Esophagus (tissue), 2 donors: ENCODE results near the gene LCN12. TPM values are rescaled to one million over a fixed set of nuclear protein-coding genes. Genes with fewer than 3 reads are reported as not detected.

Source experiments
- H3K27ac ChIP-seq, 2 donors: one replicate each; pipeline ENCODE4 v1.5.1; 2013; ENCODE audit warnings: low read depth in 2 of 2, mild to moderate bottlenecking in 2 of 2, inconsistent platforms in 1 of 2, low read length in 1 of 2, moderate library complexity in 1 of 2
- H3K27me3 ChIP-seq, 2 donors: one replicate each; pipeline ENCODE4 v1.6.1; 2013; ENCODE audit warnings: low read length in 2 of 2, control low read depth in 1 of 2, mild to moderate bottlenecking in 1 of 2; ENCODE audit not compliant: insufficient read depth in 2 of 2, control insufficient read depth in 1 of 2
- H3K36me3 ChIP-seq, 2 donors: one replicate each; pipeline ENCODE4 v1.6.1; 2013; ENCODE audit warnings: low read length in 1 of 2; ENCODE audit not compliant: control insufficient read depth in 2 of 2, insufficient read depth in 2 of 2
- H3K4me1 ChIP-seq, 2 donors: one replicate each; pipeline ENCODE4 v1.6.1; 2013; ENCODE audit warnings: low read length in 1 of 2; ENCODE audit not compliant: control insufficient read depth in 2 of 2, insufficient read depth in 2 of 2
- H3K4me3 ChIP-seq, 2 donors: one replicate each; pipeline ENCODE4 v1.5.1; 2013; ENCODE audit warnings: low read length in 2 of 2, mild to moderate bottlenecking in 2 of 2, low read depth in 1 of 2, moderate library complexity in 1 of 2
- H3K9me3 ChIP-seq, 2 donors: one replicate each; pipeline ENCODE4 v1.6.1; 2013; ENCODE audit warnings: mild to moderate bottlenecking in 2 of 2, low read depth in 1 of 2, low read length in 1 of 2, moderate library complexity in 1 of 2; ENCODE audit not compliant: control insufficient read depth in 2 of 2, insufficient read depth in 1 of 2
- WGBS, 2 donors: extraction: QIAGEN DNeasy Blood & Tissue Kit; methylation state at CpG; one replicate each; pipeline ENCODE4 v1.1.7; 2013; 5-methylcytosine and 5-hydroxymethylcytosine counted together
- polyA plus RNA-seq, 2 donors: library from polyadenylated mRNA; stranded (reverse); fragments of 200-250 nt; gene quantifications; one replicate each; pipeline ENCODE4 v1.2.3, GENCODE V29; 2013
- donor health status: healthy with polysubstance abuse.
- donor health status: Bipolar disorder and iron deficiency.

The LCN12 gene
- polyA plus RNA-seq, 2 donors = 0.24 to 0.77 TPM

DNA sequence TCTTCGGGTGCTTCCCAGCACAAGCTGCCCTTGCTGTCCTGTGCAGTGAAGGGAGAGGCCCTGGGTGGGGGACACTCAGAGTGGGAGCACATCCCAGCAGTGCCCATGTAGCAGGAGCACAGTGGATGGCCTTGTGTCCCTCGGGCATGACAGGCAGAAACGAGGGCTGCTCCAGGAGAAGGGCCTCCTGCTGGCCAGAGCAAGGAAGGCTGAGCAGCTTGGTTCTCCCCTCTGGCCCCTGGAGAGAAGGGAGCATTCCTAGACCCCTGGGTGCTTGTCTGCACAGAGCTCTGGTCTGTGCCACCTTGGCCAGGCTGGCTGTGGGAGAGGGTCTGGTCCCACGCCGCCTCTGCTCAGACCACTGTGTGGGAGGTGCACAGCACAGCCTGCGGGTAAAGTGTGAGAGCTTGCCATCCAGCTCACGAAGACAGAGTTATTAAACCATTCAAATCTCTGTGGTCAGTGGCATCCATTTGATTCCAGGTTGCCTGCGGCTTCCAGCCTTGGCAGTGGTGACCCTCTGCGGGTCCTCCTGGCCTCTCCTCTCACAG, 25.8 kb upstream of the LCN12 start:
- H3K27me3 ChIP-seq = no peaks in the 10 kb centered on the region
- peaks cover 5 to 34% of the 10 kb centered on the region in 2 donors for H3K36me3 ChIP-seq
- H3K9me3 ChIP-seq = no peaks in the 10 kb centered on the region
- no peak overlapping the region for H3K4me3 ChIP-seq
- 82 to 86% methylated on average over 9 of the region's 9 CpGs for WGBS, 2 donors
- no peaks in the 10 kb centered on the region for H3K4me1 ChIP-seq
- H3K27ac ChIP-seq = no peak overlapping the region

- H3K27ac ChIP-seq = no peak overlapping the region
- H3K9me3 ChIP-seq = no peaks in the 10 kb centered on the region
- H3K27me3 ChIP-seq = no peaks in the 10 kb centered on the region
- H3K4me3 ChIP-seq = no peak overlapping the region
- no peaks in the 10 kb centered on the region for H3K4me1 ChIP-seq
- peaks cover 5 to 32% of the 10 kb centered on the region in 2 donors for H3K36me3 ChIP-seq
- WGBS, 2 donors = 93 to 95% methylated on average over 13 of the region's 13 CpGs
Observed at GRCh38 chr9:136926749-136927148, 25.3 kb upstream of the LCN12 start.

DNA sequence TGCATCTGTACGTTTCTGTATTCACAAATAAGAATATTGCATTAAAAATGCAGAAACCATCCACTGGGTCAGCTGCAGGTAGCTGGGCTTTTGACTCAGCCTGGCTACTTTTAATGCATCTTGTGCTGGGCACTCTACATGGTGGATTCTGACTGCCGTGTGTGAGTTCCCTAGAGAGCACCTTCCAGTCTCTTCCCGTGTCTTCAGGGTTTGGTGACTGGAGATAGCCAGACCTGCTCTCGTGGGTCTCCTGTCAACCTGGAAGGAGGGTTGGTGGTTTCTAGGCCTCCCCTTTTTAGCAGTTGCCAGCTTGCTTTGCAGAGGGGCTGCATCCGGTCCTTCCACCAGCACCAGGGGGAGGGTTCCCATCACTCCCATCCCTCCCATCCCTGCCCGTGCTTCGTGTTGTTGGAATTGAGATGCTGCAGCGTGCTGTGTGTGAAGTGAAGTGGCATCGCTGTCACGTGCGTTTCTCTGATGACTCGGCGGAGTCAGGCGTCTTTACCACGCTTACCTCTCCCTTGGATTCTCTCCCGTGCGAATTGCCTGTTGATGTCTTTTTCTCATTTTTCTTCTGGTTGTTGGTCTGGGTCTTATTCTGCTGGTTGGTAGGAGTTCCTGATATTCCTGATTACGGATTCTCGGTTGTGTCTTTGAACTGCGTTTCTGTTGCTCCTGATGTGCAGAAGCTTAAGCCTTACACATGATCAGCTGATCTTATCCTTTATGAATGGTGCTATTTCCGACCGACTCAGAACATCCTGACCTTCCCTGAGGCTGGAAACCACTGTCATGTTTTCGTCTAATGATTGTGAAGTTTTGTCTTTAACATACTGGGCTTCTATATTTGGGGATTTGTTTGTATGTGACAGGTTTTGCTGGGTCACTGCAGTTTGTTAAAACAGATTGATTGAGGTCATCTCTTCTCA, 24.5 kb upstream of the LCN12 start:
- Histone ChIP-seq H3K9me3 (no peaks in the 10 kb centered on the region), H3K27ac (no peak overlapping the region), H3K27me3 (no peaks in the 10 kb centered on the region), H3K4me3 (no peak overlapping the region), H3K36me3 (peaks cover 5 to 24% of the 10 kb centered on the region in 2 donors), H3K4me1 (no peaks in the 10 kb centered on the region)
- 81 to 85% methylated on average over 23 of the region's 23 CpGs for WGBS, 2 donors

DNA sequence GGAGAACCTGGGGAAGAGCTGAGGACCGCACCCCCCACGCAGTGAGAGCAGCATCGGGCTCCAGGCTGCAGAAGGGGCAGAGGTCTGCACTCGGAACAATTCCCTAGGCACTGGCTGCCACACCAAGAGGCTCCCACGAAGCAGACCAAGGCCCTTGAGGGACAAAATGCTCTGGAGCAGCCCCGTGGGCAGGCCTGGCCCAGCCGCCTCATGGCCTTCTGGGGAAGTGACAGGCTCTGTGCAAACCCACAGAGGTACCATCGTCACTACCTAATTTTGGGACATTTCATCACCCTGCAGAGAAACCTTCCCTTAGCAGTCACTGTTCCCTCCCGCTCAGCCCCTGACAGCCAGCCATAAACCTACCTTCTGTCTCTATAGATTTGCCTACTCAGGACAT, 23.5 kb upstream of the LCN12 start:
- Histone ChIP-seq H3K4me1 (no peaks in the 10 kb centered on the region), H3K27ac (no peak overlapping the region), H3K27me3 (no peaks in the 10 kb centered on the region), H3K4me3 (no peak overlapping the region), H3K9me3 (no peaks in the 10 kb centered on the region), H3K36me3 (peaks cover 5 to 19% of the 10 kb centered on the region in 2 donors)
- WGBS, 2 donors = 80 to 84% methylated on average over 9 of the region's 9 CpGs

GRCh38 chr9:136930014-136930413, 22.1 kb upstream of the LCN12 start:
- H3K27ac ChIP-seq = no peak overlapping the region
- WGBS, 2 donors = 96% methylated on average over 4 of the region's 4 CpGs
- H3K36me3 ChIP-seq = peaks cover 5 to 14% of the 10 kb centered on the region in 2 donors
- no peak overlapping the region for H3K4me3 ChIP-seq
- no peaks in the 10 kb centered on the region for H3K9me3 ChIP-seq
- no peaks in the 10 kb centered on the region for H3K27me3 ChIP-seq
- no peaks in the 10 kb centered on the region for H3K4me1 ChIP-seq

- Histone ChIP-seq H3K27ac (peak overlapping the region in 1 of 2 donors; percentile 38), H3K27me3 (no peaks in the 10 kb centered on the region), H3K4me1 (no peaks in the 10 kb centered on the region), H3K36me3 (peaks cover 0 to 3% of the 10 kb centered on the region in 2 donors), H3K4me3 (no peak overlapping the region), H3K9me3 (no peaks in the 10 kb centered on the region)
- WGBS, 2 donors = 87 to 91% methylated on average over 2 of the region's 2 CpGs
Observed at GRCh38 chr9:136931611-136932130, 20.4 kb upstream of the LCN12 start.

GRCh38 chr9:136934277-136934676, 17.8 kb upstream of the LCN12 start:
- Histone ChIP-seq H3K4me3 (no peak overlapping the region), H3K36me3 (peaks cover 3 to 10% of the 10 kb centered on the region in 2 donors), H3K27ac (no peak overlapping the region), H3K4me1 (no peaks in the 10 kb centered on the region), H3K9me3 (no peaks in the 10 kb centered on the region), H3K27me3 (no peaks in the 10 kb centered on the region)
- 76 to 77% methylated on average over 3 of the region's 3 CpGs for WGBS, 2 donors

- H3K36me3 ChIP-seq = peaks cover 9 to 24% of the 10 kb centered on the region in 2 donors
- 87 to 91% methylated on average over 3 of the region's 3 CpGs for WGBS, 2 donors
Observed at GRCh38 chr9:136935651-136936050, 16.4 kb upstream of the LCN12 start.

GRCh38 chr9:136936645-136937170, 15.4 kb upstream of the LCN12 start:
- H3K27me3 ChIP-seq = no peaks in the 10 kb centered on the region
- H3K4me3 ChIP-seq = no peak overlapping the region
- no peak overlapping the region for H3K27ac ChIP-seq
- H3K4me1 ChIP-seq = no peaks in the 10 kb centered on the region
- H3K36me3 ChIP-seq = peaks cover 12 to 34% of the 10 kb centered on the region in 2 donors
- no peaks in the 10 kb centered on the region for H3K9me3 ChIP-seq
- 91% methylated on average over 8 of the region's 8 CpGs for WGBS, 2 donors

More at GRCh38 chr9:136935651-136936050, 16.4 kb upstream of the LCN12 start:
- no peaks in the 10 kb centered on the region for H3K27me3 ChIP-seq
- no peaks in the 10 kb centered on the region for H3K9me3 ChIP-seq
- no peak overlapping the region for H3K4me3 ChIP-seq
- H3K27ac ChIP-seq = no peak overlapping the region
- no peaks in the 10 kb centered on the region for H3K4me1 ChIP-seq
